ENCODE results near the gene KIF24. TPM values are rescaled to one million over a fixed set of nuclear protein-coding genes. Genes with fewer than 3 reads are reported as not detected.

The KIF24 gene
- total and polyA plus RNA-seq, 2 of the 4 experiments (the other 2 are of a cell fraction) = 1.4 to 3.0 TPM

- dilution Hi-C loops (cut with HindIII; ENCODE audit: low sequenced_read_pairs, unreplicated experiment) = no loop called here
These were observed 525 bp downstream of the KIF24 start for GRCh38 chr9:34328500-34328986.

More at GRCh38 chr9:34328500-34328986, 525 bp downstream of the KIF24 start:
- TF ChIP-seq RCOR1 (IDR thresholded peaks at IDR 0.05; ENCODE audit: insufficient replicate concordance, low read length) (no peak), MAZ (IDR thresholded peaks at IDR 0.05; ENCODE audit: borderline replicate concordance, low read depth, low read length) (no peak), MAFK (IDR thresholded peaks at IDR 0.05; ENCODE audit: low read depth, low read length) (no peak), USF2 (IDR thresholded peaks at IDR 0.05; ENCODE audit: low read depth, low read length) (no peak), FOS (IDR thresholded peaks at IDR 0.05; ENCODE audit: low read depth, low read length) (no peak), CEBPB (IDR thresholded peaks at IDR 0.05; ENCODE audit: low read depth, low read length) (no peak), MXI1 (IDR thresholded peaks at IDR 0.05; ENCODE audit: borderline replicate concordance, low read depth, low read length) (no peak), POLR2A (IDR thresholded peaks at IDR 0.05; ENCODE audit: low read depth, low read length) (no peak), NFE2L2 (IDR thresholded peaks at IDR 0.05; ENCODE audit: low read depth, low read length) (no peak)
- no peak for DNase-seq
- Histone ChIP-seq H4K20me1 (ENCODE audit: insufficient read depth, low read length) (no peaks in the 10 kb centered on the region), H3K56ac (ENCODE audit: extremely low read depth, insufficient read depth, low read length) (peak overlapping the region; percentile 81), H3K9ac (ENCODE audit: low read depth, low read length) (peak overlapping the region; percentile 59), H2AK9ac (replicated peaks; ENCODE audit: low read depth, low read length, poor library complexity) (no peak overlapping the region), H3K4me2 (ENCODE audit: low read depth, low read length) (peak overlapping the region; percentile 67), H3K4me1 (ENCODE audit: control insufficient read depth, insufficient read depth, low read length) (peaks cover 8% of the 10 kb centered on the region), H3K14ac (replicated peaks; ENCODE audit: low read depth, low read length) (peak overlapping the region; percentile 70), H2AK5ac (ENCODE audit: low read depth, low read length) (no peak overlapping the region), H4K5ac (ENCODE audit: low read depth, low read length) (no peak overlapping the region), H3K23ac (ENCODE audit: low read depth, low read length) (peak overlapping the region; percentile 44), H3K9me1 (ENCODE audit: insufficient read depth, low read length) (peaks cover 3% of the 10 kb centered on the region; the same call in 1 of the 2 replicates), H3K36me3 (ENCODE audit: control insufficient read depth, insufficient read depth, low read length) (no peaks in the 10 kb centered on the region), H3K27me3 (ENCODE audit: control insufficient read depth, insufficient read depth, low read length) (no peaks in the 10 kb centered on the region), H3K4ac (ENCODE audit: low read depth, low read length) (peak overlapping the region; percentile 46; the same call in 1 of the 2 replicates), H3K4me3 (ENCODE audit: insufficient read depth, low read depth, low read length) (peak overlapping the region; percentile 67), H4K91ac (ENCODE audit: insufficient read depth, low read depth, low read length) (peak overlapping the region; percentile 19; the same call in 1 of the 2 replicates), H2AFZ (replicated peaks; ENCODE audit: low read length, poor library complexity) (peak overlapping the region; percentile 96), H3K27ac (ENCODE audit: insufficient read depth, low read length) (peak overlapping the region; percentile 65), H2BK120ac (ENCODE audit: low read depth, low read length) (no peak overlapping the region; the same call in 1 of the 2 replicates), H2BK20ac (ENCODE audit: low read depth, low read length) (no peak overlapping the region), H2BK15ac (ENCODE audit: low read depth, low read length) (no peak overlapping the region), H3K18ac (ENCODE audit: low read depth, low read length) (no peak overlapping the region), H3K9me3 (ENCODE audit: control insufficient read depth, insufficient read depth, low read length) (no peaks in the 10 kb centered on the region), H2BK5ac (ENCODE audit: low read depth, low read length, poor library complexity, severe bottlenecking) (peak overlapping the region; percentile 15), H4K8ac (ENCODE audit: low read depth in 2 of 2, low read length in 2 of 2) (peak overlapping the region; percentile 39 to 52), H3K79me1 (ENCODE audit: low read depth in 1 of 2, low read length in 2 of 2) (peaks cover 40 to 66% of the 10 kb centered on the region in 2 experiments)
- 2% methylated on average over 6 of the region's 11 CpGs; no CpG with 5 or more reads in 1 of the 2 experiments for WGBS, 2 experiments (ENCODE audit: extremely low coverage in 2 of 2, insufficient read length in 1 of 2)
- peak; percentile 0; the same call in 1 of the 2 replicates for ATAC-seq (ENCODE audit: low read depth)
- CTCF ChIA-PET = no interaction called here
- POLR2A ChIA-PET (ENCODE audit: unreplicated experiment) = no interaction called here
- in situ Hi-C loops (cut with MboI; ENCODE audit: low sequenced_read_pairs) = no loop called here
- intact Hi-C loops (cut with micrococcal nuclease) = loop anchor here (2.0 to 10.0 kb wide), 2 partner anchors 74 to 204 kb away; partner anchors contain the start of gene DCAF12
- BruUV-seq (replicated peaks) = no TSS peak
